Measurements from ENCODE around the gene RPL38. TPM values are rescaled to one million over a fixed set of nuclear protein-coding genes. Genes with fewer than 3 reads are reported as not detected.

RPL38 gene
- total and polyA plus RNA-seq, 2 of the 4 experiments (the other 2 are of a cell fraction), result 111 to 527 TPM

GRCh38 chr17:74227271-74228080 lies 24.0 kb downstream of the RPL38 start:
- H3K18ac ChIP-seq (ENCODE audit: low read depth, low read length), result no peak overlapping the region
- no peak overlapping the region for H2BK20ac ChIP-seq (ENCODE audit: low read depth, low read length)
- no peak overlapping the region for H4K8ac ChIP-seq (ENCODE audit: low read depth in 2 of 2, low read length in 2 of 2)
- H4K91ac ChIP-seq (ENCODE audit: insufficient read depth, low read depth, low read length), result no peak overlapping the region
- no peak overlapping the region for H2AK5ac ChIP-seq (ENCODE audit: low read depth, low read length)
- no peaks in the 10 kb centered on the region for H3K27me3 ChIP-seq (ENCODE audit: control insufficient read depth, insufficient read depth, low read length)
- H3K14ac ChIP-seq (replicated peaks; ENCODE audit: low read depth, low read length), result no peak overlapping the region
- no peaks in the 10 kb centered on the region for H3K9me1 ChIP-seq (ENCODE audit: insufficient read depth, low read length)
- no peaks in the 10 kb centered on the region for H4K20me1 ChIP-seq (ENCODE audit: insufficient read depth, low read length)
- no peaks in the 10 kb centered on the region for H3K36me3 ChIP-seq (ENCODE audit: control insufficient read depth, insufficient read depth, low read length)
- H3K56ac ChIP-seq (ENCODE audit: extremely low read depth, insufficient read depth, low read length), result no peak overlapping the region
- intact Hi-C loops (cut with micrococcal nuclease), result no loop called here
- DNase-seq (no peak), ATAC-seq (ENCODE audit: low read depth) (no peak)
- H3K4ac ChIP-seq (ENCODE audit: low read depth, low read length), result no peak overlapping the region
- in situ Hi-C loops (cut with MboI; ENCODE audit: low sequenced_read_pairs), result no loop called here
- H3K4me3 ChIP-seq (ENCODE audit: insufficient read depth, low read depth, low read length), result no peak overlapping the region
- POLR2A ChIA-PET (ENCODE audit: unreplicated experiment), result no interaction called here
- TF ChIP-seq RCOR1 (IDR thresholded peaks at IDR 0.05; ENCODE audit: insufficient replicate concordance, low read length) (no peak), NFE2L2 (IDR thresholded peaks at IDR 0.05; ENCODE audit: low read depth, low read length) (no peak), MXI1 (IDR thresholded peaks at IDR 0.05; ENCODE audit: borderline replicate concordance, low read depth, low read length) (no peak), USF2 (IDR thresholded peaks at IDR 0.05; ENCODE audit: low read depth, low read length) (no peak), CEBPB (IDR thresholded peaks at IDR 0.05; ENCODE audit: low read depth, low read length) (no peak), BHLHE40 (IDR thresholded peaks at IDR 0.05; ENCODE audit: low read depth, low read length) (no peak), CHD1 (IDR thresholded peaks at IDR 0.05; ENCODE audit: low read depth, low read length) (no peak), CTCF (conservative IDR thresholded peaks at IDR 0.05; ENCODE audit: low read depth, low read length) (no peak)
- no peak overlapping the region for H2AFZ ChIP-seq (replicated peaks; ENCODE audit: low read length, poor library complexity)
- CTCF ChIA-PET, result no interaction called here
- H3K79me1 ChIP-seq (ENCODE audit: low read depth in 1 of 2, low read length in 2 of 2), result no peaks in the 10 kb centered on the region
- no TSS peak for BruUV-seq (replicated peaks)
- no peak overlapping the region for H3K4me2 ChIP-seq (ENCODE audit: low read depth, low read length)
- H2BK15ac ChIP-seq (ENCODE audit: low read depth, low read length), result no peak overlapping the region
- H2BK5ac ChIP-seq (ENCODE audit: low read depth, low read length, poor library complexity, severe bottlenecking), result no peak overlapping the region
- no peak overlapping the region for H3K23ac ChIP-seq (ENCODE audit: low read depth, low read length)
- H2BK120ac ChIP-seq (ENCODE audit: low read depth, low read length), result no peak overlapping the region
- no peak overlapping the region for H2AK9ac ChIP-seq (replicated peaks; ENCODE audit: low read depth, low read length, poor library complexity)
- no peak overlapping the region for H3K9ac ChIP-seq (ENCODE audit: low read depth, low read length)
- no peaks in the 10 kb centered on the region for H3K9me3 ChIP-seq (ENCODE audit: control insufficient read depth, insufficient read depth, low read length)
- dilution Hi-C loops (cut with HindIII; ENCODE audit: low sequenced_read_pairs, unreplicated experiment), result no loop called here
- no CpG with 5 or more reads among the region's 10 CpGs for WGBS, 2 experiments (ENCODE audit: extremely low coverage in 2 of 2, insufficient read length in 1 of 2)
- no peak overlapping the region for H3K27ac ChIP-seq (ENCODE audit: insufficient read depth, low read length)
- no peaks in the 10 kb centered on the region for H3K4me1 ChIP-seq (ENCODE audit: control insufficient read depth, insufficient read depth, low read length)
- no peak overlapping the region for H4K5ac ChIP-seq (ENCODE audit: low read depth, low read length)
